ENCODE measurements around the gene LMF1. TPM values are rescaled to one million over a fixed set of nuclear protein-coding genes. Genes with fewer than 3 reads are reported as not detected.

The LMF1 gene
- total and polyA plus RNA-seq, 9 of the 15 experiments (the other 6 are each of a cell fraction or from before 2014, with no cell fraction given), result 0.11 to 1.6 (median 0.55) TPM; not detected in 1

DNA sequence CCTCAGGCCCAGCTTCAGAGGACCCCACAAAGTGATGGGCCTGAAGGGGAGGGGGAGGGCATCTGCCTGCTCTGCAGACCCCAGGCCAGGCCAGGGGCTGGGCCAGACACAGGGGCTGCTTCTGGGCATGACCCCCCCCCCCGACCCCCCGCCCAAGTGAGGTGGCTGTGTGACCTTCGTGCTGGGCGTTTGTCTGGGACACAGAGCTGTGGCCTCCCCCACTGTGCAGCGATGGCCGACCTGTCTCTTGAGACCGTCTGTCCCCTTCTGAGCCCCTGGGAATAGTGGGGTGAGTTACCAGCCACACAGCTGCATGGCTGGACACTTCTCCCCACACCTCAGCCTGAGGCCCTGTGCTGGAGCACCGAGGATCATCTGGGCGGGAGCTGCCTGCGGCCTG is 135.4 kb downstream of the LMF1 start:
- no peak for ATAC-seq
- WGBS (ENCODE audit: insufficient coverage, low coverage, missing lambda C conversion rate), result 1% methylated on average over 10 of the region's 10 CpGs
- TF ChIP-seq ZKSCAN1 (IDR thresholded peaks at IDR 0.05; ENCODE audit: low read depth, low read length) (no peak), TBL1XR1 (IDR thresholded peaks at IDR 0.05; ENCODE audit: low read length in 2 of 2) (no peak), ZNF134 (CRISPR knock-in tag; conservative IDR thresholded peaks at IDR 0.05) (no peak), KDM2B (CRISPR knock-in tag; IDR thresholded peaks at IDR 0.05) (no peak), ZNF518B (CRISPR knock-in tag; IDR thresholded peaks at IDR 0.05) (no peak), FOXK1 (CRISPR knock-in tag; IDR thresholded peaks at IDR 0.05; ENCODE audit: borderline replicate concordance) (no peak), ZNF57 (CRISPR knock-in tag; IDR thresholded peaks at IDR 0.05) (no peak), ZNF143 (CRISPR knock-in tag; IDR thresholded peaks at IDR 0.05) (no peak), CREB1 (IDR thresholded peaks at IDR 0.05) (no peak), CREB1 (CRISPR knock-in tag; IDR thresholded peaks at IDR 0.05) (no peak), U2AF2 (optimal IDR thresholded peaks at IDR 0.05; ENCODE audit: low read depth, low read length) (no peak), NCOA4 (IDR thresholded peaks at IDR 0.05; ENCODE audit: partially characterized antibody) (no peak), DACH1 (IDR thresholded peaks at IDR 0.05; ENCODE audit: partially characterized antibody) (no peak), ZNF586 (CRISPR knock-in tag; conservative IDR thresholded peaks at IDR 0.05) (no peak), SMARCA5 (IDR thresholded peaks at IDR 0.05) (no peak), ZBED1 (IDR thresholded peaks at IDR 0.05) (no peak), MTA1 (IDR thresholded peaks at IDR 0.05; ENCODE audit: borderline replicate concordance) (no peak)
- TF ChIP-seq, protein P1, sequence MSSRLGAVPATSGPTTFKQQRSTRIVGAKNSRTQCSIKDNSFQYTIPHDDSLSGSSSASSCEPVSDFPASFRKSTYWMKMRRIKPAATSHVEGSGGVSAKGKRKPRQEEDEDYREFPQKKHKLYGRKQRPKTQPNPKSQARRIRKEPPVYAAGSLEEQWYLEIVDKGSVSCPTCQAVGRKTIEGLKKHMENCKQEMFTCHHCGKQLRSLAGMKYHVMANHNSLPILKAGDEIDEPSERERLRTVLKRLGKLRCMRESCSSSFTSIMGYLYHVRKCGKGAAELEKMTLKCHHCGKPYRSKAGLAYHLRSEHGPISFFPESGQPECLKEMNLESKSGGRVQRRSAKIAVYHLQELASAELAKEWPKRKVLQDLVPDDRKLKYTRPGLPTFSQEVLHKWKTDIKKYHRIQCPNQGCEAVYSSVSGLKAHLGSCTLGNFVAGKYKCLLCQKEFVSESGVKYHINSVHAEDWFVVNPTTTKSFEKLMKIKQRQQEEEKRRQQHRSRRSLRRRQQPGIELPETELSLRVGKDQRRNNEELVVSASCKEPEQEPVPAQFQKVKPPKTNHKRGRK (tag; IDR thresholded peaks at IDR 0.05), result no peak
- TF ChIP-seq, protein P2, sequence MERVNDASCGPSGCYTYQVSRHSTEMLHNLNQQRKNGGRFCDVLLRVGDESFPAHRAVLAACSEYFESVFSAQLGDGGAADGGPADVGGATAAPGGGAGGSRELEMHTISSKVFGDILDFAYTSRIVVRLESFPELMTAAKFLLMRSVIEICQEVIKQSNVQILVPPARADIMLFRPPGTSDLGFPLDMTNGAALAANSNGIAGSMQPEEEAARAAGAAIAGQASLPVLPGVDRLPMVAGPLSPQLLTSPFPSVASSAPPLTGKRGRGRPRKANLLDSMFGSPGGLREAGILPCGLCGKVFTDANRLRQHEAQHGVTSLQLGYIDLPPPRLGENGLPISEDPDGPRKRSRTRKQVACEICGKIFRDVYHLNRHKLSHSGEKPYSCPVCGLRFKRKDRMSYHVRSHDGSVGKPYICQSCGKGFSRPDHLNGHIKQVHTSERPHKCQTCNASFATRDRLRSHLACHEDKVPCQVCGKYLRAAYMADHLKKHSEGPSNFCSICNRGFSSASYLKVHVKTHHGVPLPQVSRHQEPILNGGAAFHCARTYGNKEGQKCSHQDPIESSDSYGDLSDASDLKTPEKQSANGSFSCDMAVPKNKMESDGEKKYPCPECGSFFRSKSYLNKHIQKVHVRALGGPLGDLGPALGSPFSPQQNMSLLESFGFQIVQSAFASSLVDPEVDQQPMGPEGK (CRISPR knock-in tag; IDR thresholded peaks at IDR 0.05; ENCODE audit: borderline replicate concordance), result no peak

More for the DNA sequence above, 135.4 kb downstream of the LMF1 start:
- Histone ChIP-seq H3K27ac (ENCODE audit: extremely low read depth, low read depth, low read length) (no peak overlapping the region), H3K36me3 (ENCODE audit: control insufficient read depth, insufficient read depth, low read length) (no peaks in the 10 kb centered on the region), H3K79me2 (ENCODE audit: control insufficient read depth, insufficient read depth, low read length) (no peaks in the 10 kb centered on the region), H3K4me2 (ENCODE audit: insufficient read depth, low read length) (no peak overlapping the region), H3K9me3 (replicated peaks; ENCODE audit: control insufficient read depth, insufficient read depth, low read depth, low read length) (peaks cover 1% of the 10 kb centered on the region; the same call in 1 of the 2 replicates), H4K20me1 (replicated peaks; ENCODE audit: control insufficient read depth, insufficient read depth, low read length) (no peaks in the 10 kb centered on the region), H3K4me3 (no peak overlapping the region), H3K4me1 (replicated peaks in 1 of 2; ENCODE audit: control insufficient read depth in 2 of 2, insufficient read depth in 2 of 2, low read length in 2 of 2) (peaks cover 0 to 30% of the 10 kb centered on the region in 2 experiments; a peak in 3 of 5 replicates), H3K9ac (ENCODE audit: insufficient read depth in 1 of 2, low read depth in 2 of 2, low read length in 2 of 2) (no peak overlapping the region), H3K9me1 (ENCODE audit: control insufficient read depth, insufficient read depth, low read length) (no peaks in the 10 kb centered on the region), H2AFZ (ENCODE audit: low read depth, low read length) (no peak overlapping the region), H3K27me3 (ENCODE audit: control insufficient read depth in 2 of 2, insufficient read depth in 2 of 2, low read length in 2 of 2) (peaks cover 18 to 54% of the 10 kb centered on the region in 2 experiments; a peak in 4 of 5 replicates)
- POLR2A ChIA-PET, result no interaction called here
- in situ Hi-C loops (cut with MboI) (no loop called here), intact Hi-C loops (cut with micrococcal nuclease) (no loop called here)
- FAIRE-seq, result no peak
- no peak for DNase-seq (ENCODE audit: extremely low read depth in 1 of 4, low spot score in 3 of 4)
- BruUV-seq (replicated peaks), result no TSS peak
- CTCF ChIA-PET (ENCODE audit: low intra/inter-chr PET ratio), result no interaction called here

Measured in K562 (cell line).